SK-N-MC (cell line): ENCODE measurements around the gene INPP4B.

Source experiments
- EZH2 ChIP-seq: fragments of 200-600 bp; sonication (generic); IDR thresholded peaks from one replicate; pipeline ENCODE4 v1.6.1; 2017; ENCODE audit warnings: antibody characterized with exemption
- FOXP2 ChIP-seq: optimal IDR thresholded peaks from 2 replicates; pipeline ENCODE3; 2011; ENCODE audit warnings: mild to moderate bottlenecking, moderate library complexity; ENCODE audit not compliant: insufficient read depth; ENCODE audit errors: extremely low read length, control extremely low read depth
- POLR2AphosphoS5 ChIP-seq: IDR thresholded peaks from 2 replicates; pipeline ENCODE4 v1.6.1; 2012; ENCODE audit warnings: mild to moderate bottlenecking, low read depth, low read length, borderline replicate concordance

DNA sequence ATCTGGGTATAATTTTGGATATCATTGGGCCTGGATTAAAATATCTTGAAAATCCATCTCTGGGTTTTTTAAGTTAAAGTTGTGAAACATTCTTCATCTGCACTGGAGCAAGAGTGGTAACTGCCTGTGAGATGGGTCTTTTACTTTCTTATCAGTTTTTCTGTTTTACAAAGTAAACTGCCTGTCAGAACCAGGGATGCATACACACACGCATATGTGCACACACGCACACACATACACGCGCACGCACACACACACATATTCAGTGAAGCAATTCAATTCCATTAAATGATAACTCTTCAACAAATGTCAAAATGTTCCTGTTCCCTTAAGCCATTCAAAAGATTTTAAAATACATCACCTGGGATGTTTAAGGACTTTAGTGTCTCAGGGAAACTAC, 515.8 kb downstream of the INPP4B start:
- TF ChIP-seq FOXP2, result no peak
- TF ChIP-seq EZH2, result no peak
- no peak for TF ChIP-seq POLR2AphosphoS5
